HG02943 (cell line): ENCODE measurements around the gene CCNG1.

ENCODE experiments used
- ATAC-seq: cut with Tn5 transposase; IDR thresholded peaks from one replicate; pipeline ENCODE4 v1.9.1; 2021; ENCODE audit warnings: mild to moderate bottlenecking, low read depth, moderate library complexity; ENCODE audit not compliant: unreplicated experiment

Gene CCNG1

DNA sequence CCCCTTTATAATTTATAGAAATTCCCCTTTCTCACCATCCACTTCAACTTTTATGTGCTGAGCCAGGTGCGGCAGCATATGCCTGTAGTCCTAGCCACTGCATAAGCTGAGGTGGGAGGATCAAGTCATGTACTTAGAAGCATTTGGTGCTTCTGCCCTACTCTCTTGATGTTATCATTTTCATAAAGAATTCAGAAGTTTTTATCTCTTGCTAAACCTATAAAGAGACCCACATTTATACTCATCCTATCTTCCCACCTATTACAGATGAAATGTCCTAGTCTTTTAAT is 41.5 kb downstream of the CCNG1 start:
- no peak for ATAC-seq

DNA sequence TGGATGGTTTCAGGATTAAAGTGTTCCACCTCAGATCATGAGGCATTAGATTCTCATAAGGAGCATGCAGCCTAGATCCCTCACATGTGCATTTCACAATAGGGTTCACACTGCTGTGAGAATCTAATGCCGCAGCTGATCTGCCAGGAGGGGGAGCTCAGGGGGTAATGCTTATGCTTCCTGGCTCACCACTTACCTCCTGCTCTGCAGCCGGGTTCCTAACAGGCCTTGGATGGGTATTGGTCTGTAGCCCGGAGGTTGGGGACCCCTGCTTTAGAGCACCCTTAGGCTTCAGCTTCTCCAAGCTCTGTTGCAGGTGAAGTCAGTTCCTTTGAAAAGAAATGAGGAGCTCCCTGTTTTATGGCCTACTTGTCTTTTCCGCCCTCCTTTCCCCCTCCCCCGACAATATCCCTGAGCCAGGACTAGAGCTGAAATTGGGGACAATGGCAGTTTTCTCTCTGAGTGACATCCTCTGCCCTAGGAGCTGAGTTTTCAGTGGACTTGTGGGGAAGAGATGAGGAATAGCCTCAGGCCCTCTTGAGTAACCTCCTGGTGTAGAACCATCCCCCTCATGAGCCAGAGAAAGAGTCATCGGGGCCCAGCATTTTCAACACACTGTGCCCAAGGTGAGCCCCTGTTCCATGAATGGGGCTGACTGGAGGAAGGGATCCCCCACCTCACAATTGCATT is 51.8 kb downstream of the CCNG1 start:
- no peak for ATAC-seq

DNA sequence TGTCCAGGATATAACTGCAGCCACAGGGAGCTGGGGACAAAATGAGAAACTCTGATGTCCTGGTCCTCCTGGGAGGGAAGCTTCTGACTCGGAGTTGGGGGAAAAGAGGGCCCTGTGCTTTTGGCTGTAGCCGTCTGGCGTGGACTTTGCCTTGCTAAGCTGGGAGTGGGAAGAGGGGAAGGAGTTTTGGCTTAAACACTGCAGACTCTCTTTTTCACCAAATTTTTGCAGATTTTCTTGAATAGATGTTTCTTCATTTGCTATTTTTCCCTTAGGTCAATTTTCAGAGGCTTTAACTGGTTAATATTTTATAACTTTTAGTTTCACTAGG is 52.3 kb downstream of the CCNG1 start:
- ATAC-seq = no peak
